K562 (cell line): Measurements from ENCODE around the gene CEL. TPM values are rescaled to one million over a fixed set of nuclear protein-coding genes. Genes with fewer than 3 reads are reported as not detected.

Experiments
- CREM ChIP-seq: IDR thresholded peaks from 2 replicates; pipeline ENCODE4 v1.6.1; 2014; ENCODE audit warnings: antibody characterized with exemption, low read depth
- ERF ChIP-seq: fragments of 450-650 bp; formaldehyde crosslinking; IDR thresholded peaks from 2 replicates; pipeline ENCODE4 v1.4.0; 2020; ENCODE audit warnings: mild to moderate bottlenecking, mixed read lengths
- ETV1 ChIP-seq: fragments of 450-650 bp; conservative IDR thresholded peaks from 2 replicates; pipeline ENCODE4 v1.6.1; 2016; ENCODE audit warnings: missing genetic modification characterization, control low read depth, low read depth, missing compliant biosample characterization
- GATAD2A ChIP-seq: fragments of 450-650 bp; IDR thresholded peaks from 2 replicates; pipeline ENCODE4 v1.6.1; 2017
- L3MBTL2 ChIP-seq: fragments of 450-650 bp; IDR thresholded peaks from 2 replicates; pipeline ENCODE4 v1.6.1; 2016; ENCODE audit warnings: mild to moderate bottlenecking, moderate library complexity
- MEF2A ChIP-seq: IDR thresholded peaks from 2 replicates; pipeline ENCODE4 v1.6.1; 2011; ENCODE audit warnings: low read depth, mild to moderate bottlenecking, low read length, moderate library complexity; ENCODE audit not compliant: control insufficient read depth
- TOE1 ChIP-seq, 2 experiments: fragments of 450-650 bp in 1 of 2; sonication (generic) in 1 of 2; formaldehyde crosslinking in 1 of 2; IDR thresholded peaks; 2 replicates each; pipeline versions ENCODE4 v1.7.1 to v1.8.0; 2016 to 2022; ENCODE audit warnings: borderline replicate concordance in 2 of 2, mild to moderate bottlenecking in 2 of 2, antibody characterized with exemption in 1 of 2, inconsistent platforms in 1 of 2, low read depth in 1 of 2, missing genetic modification reagents in 1 of 2, moderate library complexity in 1 of 2
- XRCC5 ChIP-seq: fragments of 200-400 bp; formaldehyde crosslinking; IDR thresholded peaks from 2 replicates; pipeline ENCODE4 v1.6.1; 2017; ENCODE audit warnings: low read depth, mild to moderate bottlenecking, low read length
- YBX1 ChIP-seq: fragments of 450-650 bp; IDR thresholded peaks from 2 replicates; pipeline ENCODE4 v1.7.1; 2016; ENCODE audit warnings: mild to moderate bottlenecking
- polyA plus RNA-seq, 8 experiments: library from polyadenylated mRNA; depleted of rRNA in 4 of 8; stranded (reverse) in 5 of 8; unstranded in 3 of 8; fragments of >200 nt; fragmentation: Nextera tagmentation in 2 of 8; fragmentation: Illumina TruSeq in 1 of 8; extraction: Ambion mirVana in 2 of 8; extraction: Trizol in 1 of 8; gene quantifications; 2 replicates each; pipeline versions ENCODE4 v1.2.1 to v1.2.3, GENCODE V29; 2011 to 2014; ENCODE audit warnings: inconsistent platforms in 1 of 8, missing spikeins in 1 of 8
- total RNA-seq, 7 experiments: library from RNA; depleted of rRNA in 6 of 7; stranded (reverse); fragments of >200 nt in 6 of 7; fragmentation: Illumina TruSeq in 2 of 7; extraction: Trizol in 2 of 7; gene quantifications; 2 replicates each; pipeline versions ENCODE4 v1.2.1 to v1.2.3, GENCODE V29; 2011 to 2021; ENCODE audit warnings: low replicate concordance in 1 of 7
- TF ChIP-seq, protein P1 (sequence below): fragments of 250-450 bp; sonication (Bioruptor Pico); IDR thresholded peaks from 2 replicates; pipeline ENCODE4 v1.8.0; 2021; ENCODE audit warnings: borderline replicate concordance, mild to moderate bottlenecking, moderate library complexity; ENCODE audit not compliant: poor library complexity, severe bottlenecking
- TF ChIP-seq, protein P2 (sequence below): fragments of 200-800 bp; sonication (Bioruptor generic); IDR thresholded peaks from 2 replicates; pipeline ENCODE4 v1.6.1; 2017; ENCODE audit warnings: missing genetic modification characterization, missing compliant biosample characterization
- TF ChIP-seq, protein P3 (sequence below), 2 experiments: fragments of 450-650 bp in 1 of 2; sonication (generic) in 1 of 2; formaldehyde crosslinking in 1 of 2; IDR thresholded peaks in 1 of 2; conservative IDR thresholded peaks in 1 of 2; 2 replicates each; pipeline versions ENCODE4 v1.6.1 to v1.8.1; 2016 to 2023; ENCODE audit warnings: mild to moderate bottlenecking in 2 of 2, moderate library complexity in 2 of 2, inconsistent platforms in 1 of 2, missing genetic modification reagents in 1 of 2
- TF ChIP-seq, protein P4 (sequence below): fragments of 150-350 bp; conservative IDR thresholded peaks from 2 replicates; pipeline ENCODE4 v1.6.1; 2014; ENCODE audit warnings: low read length
- TF ChIP-seq, protein P5 (sequence below): sonication (generic); formaldehyde crosslinking; IDR thresholded peaks from 2 replicates; pipeline ENCODE4 v1.8.0; 2022; ENCODE audit warnings: mild to moderate bottlenecking, missing genetic modification reagents

CEL gene
- total and polyA plus RNA-seq, 9 of the 15 experiments (the other 6 are each of a cell fraction or from before 2014, with no cell fraction given), result 0.09 to 3.0 (median 0.51) TPM; not detected in 2

DNA sequence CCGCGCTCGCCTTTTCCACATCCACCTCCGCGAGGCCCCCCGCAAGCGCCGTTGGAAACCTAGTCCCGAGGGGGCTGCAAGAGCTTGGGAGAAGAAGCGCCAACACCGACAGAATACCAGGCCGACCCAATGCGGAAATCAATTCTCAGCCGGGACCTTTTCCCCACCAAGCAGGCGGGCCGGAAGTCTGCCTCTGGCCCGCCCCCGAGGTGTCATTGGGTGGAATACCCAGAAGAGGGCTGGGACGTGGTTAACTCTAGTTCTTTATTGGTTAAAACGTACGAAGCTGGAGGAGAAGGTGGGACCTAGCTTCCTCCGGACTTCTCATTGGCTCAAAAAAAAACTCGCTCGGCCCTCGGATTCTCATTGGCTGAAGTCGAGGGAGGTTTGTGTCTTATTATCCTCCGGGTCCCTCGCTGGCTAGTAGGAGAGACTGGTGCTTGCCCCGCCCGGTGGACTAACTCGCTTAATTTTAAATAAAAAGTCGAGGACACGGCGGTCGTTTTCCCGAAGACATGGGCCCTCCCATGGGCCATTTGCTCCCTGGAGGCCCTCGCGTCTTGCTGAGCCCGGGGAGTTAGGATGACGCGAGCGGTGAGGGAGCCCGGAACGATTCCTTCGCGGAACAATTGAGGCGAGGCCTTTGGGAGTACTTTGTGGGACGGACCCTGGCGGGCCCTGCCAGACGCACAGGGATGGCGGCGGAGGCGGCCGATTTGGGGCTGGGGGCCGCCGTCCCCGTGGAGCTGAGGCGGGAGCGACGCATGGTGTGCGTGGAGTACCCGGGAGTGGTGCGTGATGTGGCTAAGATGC, 31.3 kb upstream of the CEL start, which contains the start of gene GTF3C5 (continued):
- TF ChIP-seq, protein P1, sequence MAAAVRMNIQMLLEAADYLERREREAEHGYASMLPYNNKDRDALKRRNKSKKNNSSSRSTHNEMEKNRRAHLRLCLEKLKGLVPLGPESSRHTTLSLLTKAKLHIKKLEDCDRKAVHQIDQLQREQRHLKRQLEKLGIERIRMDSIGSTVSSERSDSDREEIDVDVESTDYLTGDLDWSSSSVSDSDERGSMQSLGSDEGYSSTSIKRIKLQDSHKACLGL, result no peak
- TF ChIP-seq, protein P2, sequence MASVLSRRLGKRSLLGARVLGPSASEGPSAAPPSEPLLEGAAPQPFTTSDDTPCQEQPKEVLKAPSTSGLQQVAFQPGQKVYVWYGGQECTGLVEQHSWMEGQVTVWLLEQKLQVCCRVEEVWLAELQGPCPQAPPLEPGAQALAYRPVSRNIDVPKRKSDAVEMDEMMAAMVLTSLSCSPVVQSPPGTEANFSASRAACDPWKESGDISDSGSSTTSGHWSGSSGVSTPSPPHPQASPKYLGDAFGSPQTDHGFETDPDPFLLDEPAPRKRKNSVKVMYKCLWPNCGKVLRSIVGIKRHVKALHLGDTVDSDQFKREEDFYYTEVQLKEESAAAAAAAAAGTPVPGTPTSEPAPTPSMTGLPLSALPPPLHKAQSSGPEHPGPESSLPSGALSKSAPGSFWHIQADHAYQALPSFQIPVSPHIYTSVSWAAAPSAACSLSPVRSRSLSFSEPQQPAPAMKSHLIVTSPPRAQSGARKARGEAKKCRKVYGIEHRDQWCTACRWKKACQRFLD (CRISPR knock-in tag), result no peak; the same call in none of the 2 replicates
- TF ChIP-seq CREM (peak; percentile 80), XRCC5 (peak; percentile 92; the same call in 1 of the 2 replicates), TOE1 (IDR thresholded peaks at IDR 0.05; ENCODE audit: borderline replicate concordance) (peak; percentile 88), TOE1 (CRISPR knock-in tag; IDR thresholded peaks at IDR 0.05; ENCODE audit: borderline replicate concordance, low read depth) (no peak), GATAD2A (peak; percentile 86; the same call in 1 of the 2 replicates), ERF (peak; percentile 65; the same call in 1 of the 2 replicates), L3MBTL2 (peak; percentile 76), YBX1 (no peak), MEF2A (no peak), ETV1 (tag) (peak; percentile 67)
- TF ChIP-seq, protein P3, sequence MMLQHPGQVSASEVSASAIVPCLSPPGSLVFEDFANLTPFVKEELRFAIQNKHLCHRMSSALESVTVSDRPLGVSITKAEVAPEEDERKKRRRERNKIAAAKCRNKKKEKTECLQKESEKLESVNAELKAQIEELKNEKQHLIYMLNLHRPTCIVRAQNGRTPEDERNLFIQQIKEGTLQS (IDR thresholded peaks at IDR 0.05), result peak; percentile 55; the same call in 1 of the 2 replicates
- TF ChIP-seq, protein P3 (CRISPR knock-in tag; conservative IDR thresholded peaks at IDR 0.05), result no peak
- TF ChIP-seq, protein P4, sequence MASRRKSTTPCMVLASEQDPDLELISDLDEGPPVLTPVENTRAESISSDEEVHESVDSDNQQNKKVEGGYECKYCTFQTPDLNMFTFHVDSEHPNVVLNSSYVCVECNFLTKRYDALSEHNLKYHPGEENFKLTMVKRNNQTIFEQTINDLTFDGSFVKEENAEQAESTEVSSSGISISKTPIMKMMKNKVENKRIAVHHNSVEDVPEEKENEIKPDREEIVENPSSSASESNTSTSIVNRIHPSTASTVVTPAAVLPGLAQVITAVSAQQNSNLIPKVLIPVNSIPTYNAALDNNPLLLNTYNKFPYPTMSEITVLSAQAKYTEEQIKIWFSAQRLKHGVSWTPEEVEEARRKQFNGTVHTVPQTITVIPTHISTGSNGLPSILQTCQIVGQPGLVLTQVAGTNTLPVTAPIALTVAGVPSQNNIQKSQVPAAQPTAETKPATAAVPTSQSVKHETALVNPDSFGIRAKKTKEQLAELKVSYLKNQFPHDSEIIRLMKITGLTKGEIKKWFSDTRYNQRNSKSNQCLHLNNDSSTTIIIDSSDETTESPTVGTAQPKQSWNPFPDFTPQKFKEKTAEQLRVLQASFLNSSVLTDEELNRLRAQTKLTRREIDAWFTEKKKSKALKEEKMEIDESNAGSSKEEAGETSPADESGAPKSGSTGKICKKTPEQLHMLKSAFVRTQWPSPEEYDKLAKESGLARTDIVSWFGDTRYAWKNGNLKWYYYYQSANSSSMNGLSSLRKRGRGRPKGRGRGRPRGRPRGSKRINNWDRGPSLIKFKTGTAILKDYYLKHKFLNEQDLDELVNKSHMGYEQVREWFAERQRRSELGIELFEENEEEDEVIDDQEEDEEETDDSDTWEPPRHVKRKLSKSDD, result 0 out of 2 replicates have a peak, but pooled peaks have one; percentile 41
- TF ChIP-seq, protein P5, sequence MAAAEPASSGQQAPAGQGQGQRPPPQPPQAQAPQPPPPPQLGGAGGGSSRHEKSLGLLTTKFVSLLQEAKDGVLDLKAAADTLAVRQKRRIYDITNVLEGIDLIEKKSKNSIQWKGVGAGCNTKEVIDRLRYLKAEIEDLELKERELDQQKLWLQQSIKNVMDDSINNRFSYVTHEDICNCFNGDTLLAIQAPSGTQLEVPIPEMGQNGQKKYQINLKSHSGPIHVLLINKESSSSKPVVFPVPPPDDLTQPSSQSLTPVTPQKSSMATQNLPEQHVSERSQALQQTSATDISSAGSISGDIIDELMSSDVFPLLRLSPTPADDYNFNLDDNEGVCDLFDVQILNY (CRISPR knock-in tag), result no peak
